Measurements from ENCODE around the gene CLCC1.
"Not testable (repeated sequence)": the region's sequence is repeated elsewhere in the genome, so short reads cannot be mapped to it uniquely, and the experiment has no call there.

Gene CLCC1, protein sequence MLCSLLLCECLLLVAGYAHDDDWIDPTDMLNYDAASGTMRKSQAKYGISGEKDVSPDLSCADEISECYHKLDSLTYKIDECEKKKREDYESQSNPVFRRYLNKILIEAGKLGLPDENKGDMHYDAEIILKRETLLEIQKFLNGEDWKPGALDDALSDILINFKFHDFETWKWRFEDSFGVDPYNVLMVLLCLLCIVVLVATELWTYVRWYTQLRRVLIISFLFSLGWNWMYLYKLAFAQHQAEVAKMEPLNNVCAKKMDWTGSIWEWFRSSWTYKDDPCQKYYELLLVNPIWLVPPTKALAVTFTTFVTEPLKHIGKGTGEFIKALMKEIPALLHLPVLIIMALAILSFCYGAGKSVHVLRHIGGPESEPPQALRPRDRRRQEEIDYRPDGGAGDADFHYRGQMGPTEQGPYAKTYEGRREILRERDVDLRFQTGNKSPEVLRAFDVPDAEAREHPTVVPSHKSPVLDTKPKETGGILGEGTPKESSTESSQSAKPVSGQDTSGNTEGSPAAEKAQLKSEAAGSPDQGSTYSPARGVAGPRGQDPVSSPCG

DNA sequence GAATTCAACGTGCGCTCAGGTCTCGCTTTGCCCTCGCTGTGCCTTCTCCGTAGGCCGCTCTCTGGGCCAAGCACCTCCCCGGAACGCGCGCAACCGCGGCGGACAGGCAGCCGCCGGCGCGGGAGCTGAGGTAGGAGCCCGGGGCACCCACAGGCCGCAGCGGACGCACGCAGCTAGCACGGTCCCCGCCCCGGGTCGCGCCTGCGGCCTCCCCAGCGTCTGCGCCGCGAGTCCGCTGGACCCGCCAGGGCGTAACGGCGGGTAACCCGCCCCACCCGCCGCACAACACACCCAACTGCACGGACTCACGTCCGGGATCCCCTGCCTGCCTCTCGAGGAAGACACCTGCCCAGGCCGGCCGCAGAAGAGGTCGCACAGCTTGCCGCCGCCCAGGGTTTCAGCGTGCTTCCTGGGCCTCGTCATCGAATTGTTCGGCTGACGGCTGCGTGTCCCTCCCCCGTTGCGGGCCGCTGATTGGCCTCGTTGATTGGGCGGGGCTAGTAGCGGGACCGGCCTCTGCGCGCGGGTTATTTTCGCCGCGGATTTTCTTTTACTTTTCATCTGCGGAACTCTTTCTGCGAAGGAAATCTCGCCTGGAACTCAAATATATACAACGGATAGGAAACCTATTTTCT is at the start of gene CLCC1:
TSS of gene CLCC1 (minus strand) at position 433 of the 635 bp plus-strand sequence. CDS start 13,047 bp downstream, outside the sequence.
- peak; percentile 65 for DNase-seq (ENCODE audit: low read depth)
- in situ Hi-C loops (cut with HindIII; ENCODE audit: low sequenced_read_pairs): no loop called here
- peak within 1 kb of the TSS; percentile 71 for H3K4me3 ChIP-seq (ENCODE audit: low read depth, low read length)
- TF ChIP-seq, protein P1, sequence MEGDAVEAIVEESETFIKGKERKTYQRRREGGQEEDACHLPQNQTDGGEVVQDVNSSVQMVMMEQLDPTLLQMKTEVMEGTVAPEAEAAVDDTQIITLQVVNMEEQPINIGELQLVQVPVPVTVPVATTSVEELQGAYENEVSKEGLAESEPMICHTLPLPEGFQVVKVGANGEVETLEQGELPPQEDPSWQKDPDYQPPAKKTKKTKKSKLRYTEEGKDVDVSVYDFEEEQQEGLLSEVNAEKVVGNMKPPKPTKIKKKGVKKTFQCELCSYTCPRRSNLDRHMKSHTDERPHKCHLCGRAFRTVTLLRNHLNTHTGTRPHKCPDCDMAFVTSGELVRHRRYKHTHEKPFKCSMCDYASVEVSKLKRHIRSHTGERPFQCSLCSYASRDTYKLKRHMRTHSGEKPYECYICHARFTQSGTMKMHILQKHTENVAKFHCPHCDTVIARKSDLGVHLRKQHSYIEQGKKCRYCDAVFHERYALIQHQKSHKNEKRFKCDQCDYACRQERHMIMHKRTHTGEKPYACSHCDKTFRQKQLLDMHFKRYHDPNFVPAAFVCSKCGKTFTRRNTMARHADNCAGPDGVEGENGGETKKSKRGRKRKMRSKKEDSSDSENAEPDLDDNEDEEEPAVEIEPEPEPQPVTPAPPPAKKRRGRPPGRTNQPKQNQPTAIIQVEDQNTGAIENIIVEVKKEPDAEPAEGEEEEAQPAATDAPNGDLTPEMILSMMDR (IDR thresholded peaks at IDR 0.05; ENCODE audit: low read depth, low read length, missing control alignments): no peak

DNA sequence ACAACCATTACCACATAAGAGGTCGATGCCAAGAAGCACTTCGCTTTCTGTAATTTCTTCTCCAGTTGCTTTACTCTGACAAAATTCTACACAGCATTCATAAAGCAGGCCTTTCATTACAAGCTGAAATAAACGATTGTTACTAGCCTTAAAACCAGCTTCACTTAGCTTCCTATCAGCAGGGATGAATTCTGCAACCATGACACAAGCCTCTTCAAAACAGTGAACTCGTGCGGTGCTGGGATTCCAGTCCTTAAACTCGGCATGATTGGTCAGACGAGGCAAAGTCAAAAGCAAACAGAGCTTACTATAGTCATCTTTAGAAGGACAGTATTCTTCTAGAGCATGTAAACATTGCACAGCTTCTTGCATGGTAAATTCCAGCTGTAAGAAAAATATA is 48.1 kb upstream of the CLCC1 start:
- DNase-seq (ENCODE audit: low read depth): no peak
- in situ Hi-C loops (cut with HindIII; ENCODE audit: low sequenced_read_pairs): no loop called here

DNA sequence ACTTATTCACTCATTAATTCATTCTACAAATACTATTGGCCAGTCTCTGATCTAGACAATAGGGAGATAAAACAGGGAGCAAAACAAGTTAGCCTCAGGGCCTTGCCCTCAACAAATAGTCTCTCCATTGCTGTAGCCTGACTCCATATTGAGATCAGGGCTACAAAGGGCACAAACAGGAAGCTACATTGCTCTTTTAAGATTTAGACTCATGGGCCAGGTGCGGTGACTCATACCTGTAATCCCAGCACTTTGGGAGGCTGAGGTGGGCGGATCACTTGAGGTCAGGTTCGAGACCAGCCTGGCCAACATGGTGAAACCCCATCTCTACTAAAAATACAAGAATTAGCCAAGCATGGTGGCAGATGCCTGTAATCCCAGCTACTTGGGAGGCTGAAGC is 33.3 kb upstream of the CLCC1 start:
- H3K4me3 ChIP-seq (ENCODE audit: low read depth, low read length); in situ Hi-C loops (cut with HindIII; ENCODE audit: low sequenced_read_pairs); DNase-seq (ENCODE audit: low read depth): not testable (repeated sequence)

More for the DNA sequence above, 48.1 kb upstream of the CLCC1 start:
- TF ChIP-seq, protein P1 (IDR thresholded peaks at IDR 0.05; ENCODE audit: low read depth, low read length, missing control alignments): no peak
- H3K4me3 ChIP-seq (ENCODE audit: low read depth, low read length): no peak overlapping the region

DNA sequence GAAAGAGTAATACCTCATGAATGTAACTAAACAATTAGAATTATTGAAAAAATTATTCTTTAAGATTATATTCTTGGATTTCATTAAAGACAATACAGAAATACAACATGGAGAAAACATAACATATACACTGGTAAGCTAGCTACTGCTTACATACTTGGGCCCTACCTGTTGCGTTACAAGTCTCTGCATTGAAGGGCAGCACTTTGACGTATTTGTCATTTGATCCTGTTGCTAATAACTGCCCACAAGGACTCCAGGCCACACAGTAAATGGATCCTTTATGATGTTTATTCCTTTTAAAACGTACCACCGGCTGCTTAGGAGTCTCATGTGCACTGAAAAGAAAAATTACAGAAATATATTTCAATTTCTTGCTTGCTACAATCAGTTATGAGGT is 19.8 kb upstream of the CLCC1 start:
- TF ChIP-seq, protein P1 (IDR thresholded peaks at IDR 0.05; ENCODE audit: low read depth, low read length, missing control alignments): no peak
- no peak overlapping the region for H3K4me3 ChIP-seq (ENCODE audit: low read depth, low read length)
- no peak for DNase-seq (ENCODE audit: low read depth)
- in situ Hi-C loops (cut with HindIII; ENCODE audit: low sequenced_read_pairs): no loop called here

DNA sequence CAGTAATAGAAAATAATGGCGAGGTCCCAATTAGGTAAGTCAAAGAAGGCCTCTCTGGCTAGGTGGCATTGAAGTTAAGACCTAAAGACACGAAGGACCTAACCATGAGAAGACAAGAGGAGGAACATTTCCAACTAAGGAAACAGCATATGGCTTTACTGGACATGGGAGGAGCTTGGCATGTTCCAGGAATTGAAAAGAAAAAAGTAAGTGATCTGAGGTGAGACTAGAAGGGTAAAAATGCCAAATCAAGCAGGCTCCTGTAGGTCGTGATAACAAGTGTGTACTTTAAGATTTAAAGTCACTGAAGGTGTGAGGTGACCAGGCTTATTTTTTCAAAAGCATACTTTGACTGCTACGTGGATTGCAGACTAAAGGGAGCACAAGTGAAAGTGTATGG is 13.4 kb upstream of the CLCC1 start:
- TF ChIP-seq, protein P1 (IDR thresholded peaks at IDR 0.05; ENCODE audit: low read depth, low read length, missing control alignments): no peak
- in situ Hi-C loops (cut with HindIII; ENCODE audit: low sequenced_read_pairs): no loop called here
- no peak overlapping the region for H3K4me3 ChIP-seq (ENCODE audit: low read depth, low read length)
- DNase-seq (ENCODE audit: low read depth): no peak

DNA sequence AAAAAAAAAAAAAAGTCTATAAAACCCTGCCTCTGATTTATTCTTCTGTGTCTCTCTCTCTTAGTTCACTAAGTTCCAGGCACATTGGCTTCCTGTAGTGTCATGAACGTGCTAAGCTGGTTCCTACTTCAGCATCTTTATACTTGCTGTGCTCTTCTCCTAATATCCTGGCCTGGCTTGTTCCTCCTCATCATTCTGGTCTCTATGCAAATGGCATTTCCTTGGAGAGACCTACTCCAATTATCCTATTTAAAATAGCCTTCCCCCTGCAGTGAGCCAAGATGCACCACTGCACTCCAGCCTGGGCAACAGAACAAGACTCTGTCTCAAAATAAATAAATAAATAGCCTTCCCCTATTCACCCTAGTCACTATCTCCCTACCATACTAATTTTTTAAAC is 9.7 kb upstream of the CLCC1 start:
- in situ Hi-C loops (cut with HindIII; ENCODE audit: low sequenced_read_pairs): no loop called here
- DNase-seq (ENCODE audit: low read depth): no peak
- no peak overlapping the region for H3K4me3 ChIP-seq (ENCODE audit: low read depth, low read length)
- TF ChIP-seq, protein P1 (IDR thresholded peaks at IDR 0.05; ENCODE audit: low read depth, low read length, missing control alignments): no peak

DNA sequence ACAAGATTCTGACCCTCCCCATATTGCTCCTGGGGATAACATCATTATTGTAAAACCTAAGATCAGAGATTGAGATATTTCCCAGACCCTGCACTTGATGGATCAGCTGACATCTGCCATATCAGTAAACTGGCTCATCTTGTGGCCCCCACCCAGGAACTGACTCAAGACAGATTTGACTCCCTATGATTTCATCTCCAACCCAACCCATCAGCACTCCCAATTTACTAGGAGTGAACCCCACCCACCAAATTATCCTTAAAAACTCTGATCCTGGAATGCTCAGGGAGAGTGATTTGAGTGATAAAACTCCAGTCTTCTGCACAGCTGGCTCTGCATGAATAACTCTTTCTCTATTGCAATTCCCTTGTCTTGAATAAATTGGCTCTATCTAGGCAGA is 6.1 kb upstream of the CLCC1 start:
- TF ChIP-seq, protein P1 (IDR thresholded peaks at IDR 0.05; ENCODE audit: low read depth, low read length, missing control alignments): no peak
- in situ Hi-C loops (cut with HindIII; ENCODE audit: low sequenced_read_pairs): no loop called here
- no peak for DNase-seq (ENCODE audit: low read depth)
- no peak overlapping the region for H3K4me3 ChIP-seq (ENCODE audit: low read depth, low read length)
